ENCODE measurements around the gene GTF2H3. TPM values are rescaled to one million over a fixed set of nuclear protein-coding genes. Genes with fewer than 3 reads are reported as not detected.

Gene GTF2H3
- 10 to 100 TPM; 31.6 to 36.1 TPM for total RNA-seq
- polyA plus RNA-seq (ENCODE audit: insufficient read length in 2 of 2) = 10 to 100 TPM; 29.9 to 31.1 TPM
- long read RNA-seq, donor 1, partial matches to known transcripts = 0 of 4 reads
- long read RNA-seq, donor 1, other reads (novel, unspliced or antisense) = 0 of 4 reads
- long read RNA-seq, donor 2, partial matches to known transcripts = 0 of 3 reads
- long read RNA-seq, donor 2, other reads (novel, unspliced or antisense) = 0 of 3 reads
- long read RNA-seq, donor 3, transcript GTF2H3-212 (13 exons, 3,329 nt) = major isoform, 5 of 6 reads
- long read RNA-seq, donor 3, partial matches to known transcripts = 0 of 6 reads
- long read RNA-seq, donor 3, other reads (novel, unspliced or antisense) = 0 of 6 reads
- long read RNA-seq, donor 4, transcript GTF2H3-212 (13 exons, 3,329 nt) = major isoform, 9 of 15 reads
- long read RNA-seq, donor 4, partial matches to known transcripts = 0 of 15 reads
- long read RNA-seq, donor 4, other reads (novel, unspliced or antisense) = 0 of 15 reads

- no peaks in the 10 kb centered on the region for H3K9me3 ChIP-seq (ENCODE audit: control insufficient read depth, insufficient read depth, low read length)
- WGBS (ENCODE audit: insufficient coverage) = 0% methylated on average over 45 of the region's 52 CpGs
- H3K27me3 ChIP-seq (ENCODE audit: control insufficient read depth, insufficient read depth, low read length) = no peaks in the 10 kb centered on the region
- peaks cover 14% of the 10 kb centered on the region for H3K4me1 ChIP-seq (ENCODE audit: control insufficient read depth, insufficient read depth, low read length)
- peak; percentile 93 to 99 (median 94) for DNase-seq (ENCODE audit: low read depth in 4 of 6, low spot score in 6 of 6)
- peaks cover 34% of the 10 kb centered on the region for H3K36me3 ChIP-seq (ENCODE audit: control insufficient read depth, insufficient read depth, low read length)
- H3K27ac ChIP-seq (ENCODE audit: low read depth, low read length) = peak within 1 kb of the TSS; percentile 83
- peak within 1 kb of the TSS; percentile 98 for H3K4me3 ChIP-seq (ENCODE audit: low read depth, low read length)
These were observed at the start of gene GTF2H3, which contains the start of gene EIF2B1 for GRCh38 chr12:123633379-123634141. TSS of gene GTF2H3 (plus strand) at chr12:123633829. CDS start at chr12:123633860, 31 bp downstream. TSS of gene EIF2B1 (minus strand) at chr12:123633686. CDS start at chr12:123633557, 129 bp downstream.

- peaks cover 47% of the 10 kb centered on the region for H3K36me3 ChIP-seq (ENCODE audit: control insufficient read depth, insufficient read depth, low read length)
- H3K9me3 ChIP-seq (ENCODE audit: control insufficient read depth, insufficient read depth, low read length) = no peaks in the 10 kb centered on the region
- H3K27ac ChIP-seq (ENCODE audit: low read depth, low read length) = no peak overlapping the region
- no peaks in the 10 kb centered on the region for H3K4me1 ChIP-seq (ENCODE audit: control insufficient read depth, insufficient read depth, low read length)
- DNase-seq (ENCODE audit: low read depth in 4 of 6, low spot score in 6 of 6) = no peak
- no peak overlapping the region for H3K4me3 ChIP-seq (ENCODE audit: low read depth, low read length)
- WGBS (ENCODE audit: insufficient coverage) = 95% methylated on average over 7 of the region's 8 CpGs
- no peaks in the 10 kb centered on the region for H3K27me3 ChIP-seq (ENCODE audit: control insufficient read depth, insufficient read depth, low read length)
These were observed 41.7 kb upstream of the GTF2H3 start for GRCh38 chr12:123591702-123592481.

- Histone ChIP-seq H3K36me3 (ENCODE audit: control insufficient read depth, insufficient read depth, low read length) (peaks cover 35% of the 10 kb centered on the region), H3K27ac (ENCODE audit: low read depth, low read length) (no peak overlapping the region), H3K9me3 (ENCODE audit: control insufficient read depth, insufficient read depth, low read length) (no peaks in the 10 kb centered on the region), H3K4me1 (ENCODE audit: control insufficient read depth, insufficient read depth, low read length) (no peaks in the 10 kb centered on the region), H3K27me3 (ENCODE audit: control insufficient read depth, insufficient read depth, low read length) (no peaks in the 10 kb centered on the region), H3K4me3 (ENCODE audit: low read depth, low read length) (no peak overlapping the region)
- DNase-seq (ENCODE audit: low read depth in 4 of 6, low spot score in 6 of 6) = no peak
These were observed 37.9 kb upstream of the GTF2H3 start for GRCh38 chr12:123595729-123596128.

- H3K36me3 ChIP-seq (ENCODE audit: control insufficient read depth, insufficient read depth, low read length) = peaks cover 26% of the 10 kb centered on the region
- no peaks in the 10 kb centered on the region for H3K9me3 ChIP-seq (ENCODE audit: control insufficient read depth, insufficient read depth, low read length)
- DNase-seq (ENCODE audit: low read depth in 4 of 6, low spot score in 6 of 6) = no peak
- H3K27me3 ChIP-seq (ENCODE audit: control insufficient read depth, insufficient read depth, low read length) = no peaks in the 10 kb centered on the region
- 100% methylated on average over 2 of the region's 3 CpGs for WGBS (ENCODE audit: insufficient coverage)
- no peak overlapping the region for H3K27ac ChIP-seq (ENCODE audit: low read depth, low read length)
- peaks cover 8% of the 10 kb centered on the region for H3K4me1 ChIP-seq (ENCODE audit: control insufficient read depth, insufficient read depth, low read length)
- no peak overlapping the region for H3K4me3 ChIP-seq (ENCODE audit: low read depth, low read length)
These were observed 36.5 kb upstream of the GTF2H3 start for GRCh38 chr12:123597100-123597499.

GRCh38 chr12:123598522-123598921, 35.1 kb upstream of the GTF2H3 start:
- no CpG with 5 or more reads among the region's 3 CpGs for WGBS (ENCODE audit: insufficient coverage)
- no peak for DNase-seq (ENCODE audit: low read depth in 4 of 6, low spot score in 6 of 6)
- no peaks in the 10 kb centered on the region for H3K9me3 ChIP-seq (ENCODE audit: control insufficient read depth, insufficient read depth, low read length)
- no peaks in the 10 kb centered on the region for H3K27me3 ChIP-seq (ENCODE audit: control insufficient read depth, insufficient read depth, low read length)
- no peak overlapping the region for H3K4me3 ChIP-seq (ENCODE audit: low read depth, low read length)
- peaks cover 17% of the 10 kb centered on the region for H3K36me3 ChIP-seq (ENCODE audit: control insufficient read depth, insufficient read depth, low read length)
- peaks cover 17% of the 10 kb centered on the region for H3K4me1 ChIP-seq (ENCODE audit: control insufficient read depth, insufficient read depth, low read length)
- H3K27ac ChIP-seq (ENCODE audit: low read depth, low read length) = no peak overlapping the region

- H3K27ac ChIP-seq (ENCODE audit: low read depth, low read length) = no peak overlapping the region
- no peak for DNase-seq (ENCODE audit: low read depth in 4 of 6, low spot score in 6 of 6)
- H3K4me3 ChIP-seq (ENCODE audit: low read depth, low read length) = no peak overlapping the region
- H3K4me1 ChIP-seq (ENCODE audit: control insufficient read depth, insufficient read depth, low read length) = peaks cover 20% of the 10 kb centered on the region
- peaks cover 20% of the 10 kb centered on the region for H3K36me3 ChIP-seq (ENCODE audit: control insufficient read depth, insufficient read depth, low read length)
- no peaks in the 10 kb centered on the region for H3K27me3 ChIP-seq (ENCODE audit: control insufficient read depth, insufficient read depth, low read length)
- WGBS (ENCODE audit: insufficient coverage) = 82% methylated on average over 1 of the region's 1 CpG
- H3K9me3 ChIP-seq (ENCODE audit: control insufficient read depth, insufficient read depth, low read length) = no peaks in the 10 kb centered on the region
These were observed 34.3 kb upstream of the GTF2H3 start for GRCh38 chr12:123599310-123599709.

- no peak for DNase-seq (ENCODE audit: low read depth in 4 of 6, low spot score in 6 of 6)
These were observed 33.9 kb upstream of the GTF2H3 start for GRCh38 chr12:123599721-123600120.

GRCh38 chr12:123601602-123602489, 31.8 kb upstream of the GTF2H3 start, which contains the start of gene DDX55:
TSS of gene DDX55 (plus strand) at chr12:123602099. CDS start at chr12:123602149, 50 bp downstream.
- H3K27me3 ChIP-seq (ENCODE audit: control insufficient read depth, insufficient read depth, low read length) = no peaks in the 10 kb centered on the region
- H3K27ac ChIP-seq (ENCODE audit: low read depth, low read length) = peak within 1 kb of the TSS; percentile 79
- whole genome bisulfite sequencing (ENCODE audit: insufficient coverage) = under 1% methylated on average over 81 of the region's 81 CpGs
- peak; percentile 72 to 95 (median 80) for DNase-seq (ENCODE audit: low read depth in 4 of 6, low spot score in 6 of 6)
- H3K9me3 ChIP-seq (ENCODE audit: control insufficient read depth, insufficient read depth, low read length) = no peaks in the 10 kb centered on the region
- H3K4me1 ChIP-seq (ENCODE audit: control insufficient read depth, insufficient read depth, low read length) = peaks cover 20% of the 10 kb centered on the region
- H3K36me3 ChIP-seq (ENCODE audit: control insufficient read depth, insufficient read depth, low read length) = peaks cover 22% of the 10 kb centered on the region
- H3K4me3 ChIP-seq (ENCODE audit: low read depth, low read length) = peak within 1 kb of the TSS; percentile 91

More at GRCh38 chr12:123599721-123600120, 33.9 kb upstream of the GTF2H3 start:
- no peak overlapping the region for H3K4me3 ChIP-seq (ENCODE audit: low read depth, low read length)
- peaks cover 18% of the 10 kb centered on the region for H3K36me3 ChIP-seq (ENCODE audit: control insufficient read depth, insufficient read depth, low read length)
- no peak overlapping the region for H3K27ac ChIP-seq (ENCODE audit: low read depth, low read length)
- no peaks in the 10 kb centered on the region for H3K27me3 ChIP-seq (ENCODE audit: control insufficient read depth, insufficient read depth, low read length)
- no peaks in the 10 kb centered on the region for H3K9me3 ChIP-seq (ENCODE audit: control insufficient read depth, insufficient read depth, low read length)
- H3K4me1 ChIP-seq (ENCODE audit: control insufficient read depth, insufficient read depth, low read length) = peaks cover 20% of the 10 kb centered on the region
- WGBS (ENCODE audit: insufficient coverage) = 94% methylated on average over 5 of the region's 7 CpGs
